ENCODE measurements around the gene ITPK1. TPM values are rescaled to one million over a fixed set of nuclear protein-coding genes. Genes with fewer than 3 reads are reported as not detected.

ITPK1 gene
- total RNA-seq, 2 experiments from 2014 or later: 87.0 to 87.4 TPM

DNA sequence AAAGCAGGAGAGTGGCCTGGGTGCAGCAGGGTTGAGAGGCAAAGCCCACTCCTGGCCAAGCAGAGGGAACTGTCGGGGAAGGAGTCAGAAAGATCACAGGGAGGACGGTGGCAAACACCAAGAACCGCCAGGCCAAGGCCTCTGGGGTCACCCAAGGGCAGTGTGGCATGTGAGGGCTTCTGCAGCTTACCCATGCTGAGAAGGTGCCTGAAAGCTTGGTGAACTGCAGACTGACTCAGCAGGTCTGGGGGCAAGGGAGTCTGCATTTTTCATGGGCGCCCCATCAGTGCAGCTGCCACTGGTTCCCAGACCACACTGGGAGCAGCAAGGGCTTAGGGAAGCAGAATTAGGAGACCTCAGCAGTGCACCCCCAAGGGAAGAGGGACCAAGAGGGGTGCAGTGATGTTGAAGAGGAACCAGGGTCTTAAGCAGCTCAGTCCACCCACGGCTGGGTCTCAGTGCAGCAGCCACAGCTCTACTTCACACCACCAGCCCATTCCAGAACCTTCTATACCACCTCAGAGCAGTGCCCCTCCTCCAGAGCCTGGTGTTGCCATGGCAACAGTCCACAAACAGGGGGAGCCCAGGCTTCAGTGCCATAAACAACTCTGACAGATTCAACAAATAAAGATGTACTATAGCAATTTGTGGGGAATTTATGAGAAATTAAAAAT, 59.4 kb downstream of the ITPK1 start:
- peak overlapping the region; percentile 18 for H3K27ac Mint-ChIP-seq
- no peak overlapping the region for H3K4me3 Mint-ChIP-seq
- no peaks in the 10 kb centered on the region for H3K9me3 Mint-ChIP-seq
- no peaks in the 10 kb centered on the region for H3K27me3 Mint-ChIP-seq
- H3K4me1 Mint-ChIP-seq: peaks cover 55% of the 10 kb centered on the region
- peaks cover 13% of the 10 kb centered on the region for H3K36me3 Mint-ChIP-seq
- DNase-seq: no peak

GRCh38 chr14:93055651-93056115, 60.0 kb downstream of the ITPK1 start:
- peaks cover 49% of the 10 kb centered on the region for H3K4me1 Mint-ChIP-seq
- H3K27ac Mint-ChIP-seq: peak overlapping the region; percentile 18
- H3K27me3 Mint-ChIP-seq: no peaks in the 10 kb centered on the region

DNA sequence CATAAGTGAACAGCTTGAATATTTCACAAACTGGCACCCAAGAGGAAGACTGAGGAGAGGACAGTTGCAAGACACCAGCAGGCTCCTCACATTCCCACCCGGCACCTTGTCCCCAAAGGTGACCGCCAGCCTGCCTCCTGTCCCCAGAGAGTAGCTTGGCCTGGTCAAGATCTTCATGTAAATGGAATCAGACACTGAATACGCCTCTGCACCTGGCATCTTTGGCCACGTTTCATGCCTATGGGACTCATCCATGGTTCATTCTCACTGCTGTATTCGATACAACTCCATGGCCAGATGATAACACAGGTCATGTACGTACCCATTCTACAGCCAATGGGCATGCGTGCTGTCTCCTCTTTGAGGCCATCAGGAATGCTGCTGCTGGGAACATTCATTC, 60.8 kb downstream of the ITPK1 start:
- Mint-ChIP-seq H3K27me3 (no peaks in the 10 kb centered on the region), H3K4me3 (no peak overlapping the region), H3K27ac (peak overlapping the region; percentile 67), H3K4me1 (peaks cover 41% of the 10 kb centered on the region), H3K36me3 (peaks cover 10% of the 10 kb centered on the region), H3K9me3 (no peaks in the 10 kb centered on the region)
- no peak for DNase-seq

More at GRCh38 chr14:93055651-93056115, 60.0 kb downstream of the ITPK1 start:
- no peak for DNase-seq
- Mint-ChIP-seq H3K9me3 (no peaks in the 10 kb centered on the region), H3K4me3 (no peak overlapping the region), H3K36me3 (peaks cover 13% of the 10 kb centered on the region)

DNA sequence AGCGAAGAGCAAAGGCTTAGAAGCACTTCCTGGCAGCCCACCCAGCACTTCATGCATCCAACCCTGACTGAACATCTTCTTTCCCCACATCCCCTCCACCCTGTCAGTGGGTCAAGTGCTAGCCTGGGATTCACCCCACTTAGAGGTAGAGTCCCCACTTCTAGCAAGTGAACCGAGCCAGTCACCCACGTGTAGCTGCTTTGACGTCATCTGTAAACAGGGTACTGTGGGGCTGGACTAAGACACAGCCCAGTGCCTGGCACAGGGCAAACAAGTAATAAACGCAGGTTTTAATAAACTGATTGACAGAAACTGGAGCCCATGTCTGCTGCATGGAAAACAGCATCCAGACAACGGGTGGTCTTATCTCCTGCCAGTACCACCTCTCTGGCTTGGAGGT, 61.7 kb downstream of the ITPK1 start:
- H3K36me3 Mint-ChIP-seq: peaks cover 10% of the 10 kb centered on the region

GRCh38 chr14:93051600-93052546, 63.9 kb downstream of the ITPK1 start:
- Mint-ChIP-seq H3K27me3 (no peaks in the 10 kb centered on the region), H3K4me3 (no peak overlapping the region), H3K9me3 (no peaks in the 10 kb centered on the region), H3K27ac (no peak overlapping the region), H3K36me3 (peaks cover 11% of the 10 kb centered on the region), H3K4me1 (peaks cover 32% of the 10 kb centered on the region)
- no peak for DNase-seq

More for the DNA sequence above, 61.7 kb downstream of the ITPK1 start:
- Mint-ChIP-seq H3K4me1 (peaks cover 40% of the 10 kb centered on the region), H3K27ac (no peak overlapping the region), H3K9me3 (no peaks in the 10 kb centered on the region), H3K4me3 (no peak overlapping the region), H3K27me3 (no peaks in the 10 kb centered on the region)
- no peak for DNase-seq

- no peaks in the 10 kb centered on the region for H3K27me3 Mint-ChIP-seq
- no peak overlapping the region for H3K4me3 Mint-ChIP-seq
- DNase-seq: no peak
- H3K36me3 Mint-ChIP-seq: peaks cover 15% of the 10 kb centered on the region
- H3K4me1 Mint-ChIP-seq: peaks cover 30% of the 10 kb centered on the region
- H3K9me3 Mint-ChIP-seq: no peaks in the 10 kb centered on the region
- no peak overlapping the region for H3K27ac Mint-ChIP-seq
Observed at GRCh38 chr14:93050761-93051160, 65.0 kb downstream of the ITPK1 start.

DNA sequence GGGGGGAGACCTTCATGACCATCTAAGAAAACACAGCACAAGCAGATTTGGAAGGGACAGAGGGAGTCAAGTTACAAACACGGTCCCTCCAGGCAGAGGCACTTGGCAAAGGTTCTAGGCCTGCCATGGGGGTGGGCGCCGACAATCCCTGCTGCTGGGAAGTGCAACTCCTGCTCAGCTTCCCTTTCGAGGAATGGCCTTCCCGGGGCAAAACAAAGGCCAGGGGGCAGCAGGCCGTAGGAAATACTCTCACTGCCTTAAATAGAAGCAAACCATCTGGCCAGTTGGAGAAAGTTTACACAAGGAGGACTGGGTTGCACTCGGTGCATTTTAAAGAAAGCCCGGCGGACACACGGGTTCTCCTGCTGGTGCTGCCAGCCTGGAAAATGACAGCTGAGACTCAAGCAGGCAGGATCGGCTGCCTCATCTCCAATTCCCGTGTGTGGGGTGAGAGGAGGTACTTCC, 65.8 kb downstream of the ITPK1 start:
- no peak overlapping the region for H3K4me3 Mint-ChIP-seq
- H3K36me3 Mint-ChIP-seq: peaks cover 10% of the 10 kb centered on the region
- DNase-seq: no peak
- H3K27ac Mint-ChIP-seq: no peak overlapping the region
- no peaks in the 10 kb centered on the region for H3K9me3 Mint-ChIP-seq
- H3K27me3 Mint-ChIP-seq: no peaks in the 10 kb centered on the region
- peaks cover 27% of the 10 kb centered on the region for H3K4me1 Mint-ChIP-seq

DNA sequence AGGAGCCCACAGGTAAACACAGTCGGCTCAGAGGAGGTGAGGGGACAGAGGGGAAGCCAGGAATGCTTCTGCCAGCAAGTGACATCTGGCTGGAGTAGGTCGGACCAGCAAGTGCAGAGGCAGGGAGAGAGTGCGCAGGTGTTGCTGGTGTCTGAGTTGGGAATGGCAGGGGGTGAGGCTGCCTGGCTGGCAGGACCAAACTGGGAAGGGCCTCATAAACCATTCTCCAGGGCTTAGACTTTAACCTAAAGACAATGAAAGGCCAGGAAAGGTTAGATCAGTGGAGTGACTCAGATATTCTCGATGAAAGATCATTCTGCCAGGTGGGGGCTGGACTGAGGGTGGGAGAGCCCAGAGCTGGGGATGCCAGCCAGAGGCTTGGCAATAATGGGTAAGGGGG, 66.4 kb downstream of the ITPK1 start:
- Mint-ChIP-seq H3K36me3 (peaks cover 9% of the 10 kb centered on the region), H3K9me3 (no peaks in the 10 kb centered on the region), H3K4me3 (no peak overlapping the region), H3K27me3 (no peaks in the 10 kb centered on the region), H3K27ac (peak overlapping the region; percentile 1), H3K4me1 (peaks cover 30% of the 10 kb centered on the region)
- DNase-seq: no peak

DNA sequence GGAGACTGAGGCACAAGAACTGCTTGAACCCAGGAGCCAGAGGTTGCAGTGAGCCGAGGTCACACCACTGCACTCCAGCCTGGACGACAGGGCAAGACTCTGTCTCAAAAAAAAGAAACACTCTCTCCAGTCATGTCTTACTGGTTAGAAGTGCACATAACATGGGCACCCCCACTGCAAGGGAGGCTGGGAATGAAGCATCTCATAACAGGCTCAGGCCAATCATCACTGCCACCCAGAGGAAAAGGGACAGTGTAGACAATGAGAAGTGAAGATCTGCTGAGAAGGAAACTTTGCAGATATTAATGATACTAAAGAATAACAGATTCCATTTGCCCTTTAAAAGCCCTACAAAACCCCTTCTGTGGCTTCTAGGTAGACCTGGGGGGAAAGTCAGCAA, 66.9 kb downstream of the ITPK1 start:
- peaks cover 29% of the 10 kb centered on the region for H3K4me1 Mint-ChIP-seq
- no peak overlapping the region for H3K27ac Mint-ChIP-seq
- DNase-seq: no peak
- no peak overlapping the region for H3K4me3 Mint-ChIP-seq
- H3K27me3 Mint-ChIP-seq: no peaks in the 10 kb centered on the region
- H3K9me3 Mint-ChIP-seq: no peaks in the 10 kb centered on the region
- peaks cover 9% of the 10 kb centered on the region for H3K36me3 Mint-ChIP-seq

GRCh38 chr14:93047661-93048060, 68.1 kb downstream of the ITPK1 start:
- no peak overlapping the region for H3K27ac Mint-ChIP-seq
- DNase-seq: no peak
- peaks cover 5% of the 10 kb centered on the region for H3K36me3 Mint-ChIP-seq
- H3K9me3 Mint-ChIP-seq: no peaks in the 10 kb centered on the region
- peaks cover 34% of the 10 kb centered on the region for H3K4me1 Mint-ChIP-seq
- no peak overlapping the region for H3K4me3 Mint-ChIP-seq
- H3K27me3 Mint-ChIP-seq: no peaks in the 10 kb centered on the region

DNA sequence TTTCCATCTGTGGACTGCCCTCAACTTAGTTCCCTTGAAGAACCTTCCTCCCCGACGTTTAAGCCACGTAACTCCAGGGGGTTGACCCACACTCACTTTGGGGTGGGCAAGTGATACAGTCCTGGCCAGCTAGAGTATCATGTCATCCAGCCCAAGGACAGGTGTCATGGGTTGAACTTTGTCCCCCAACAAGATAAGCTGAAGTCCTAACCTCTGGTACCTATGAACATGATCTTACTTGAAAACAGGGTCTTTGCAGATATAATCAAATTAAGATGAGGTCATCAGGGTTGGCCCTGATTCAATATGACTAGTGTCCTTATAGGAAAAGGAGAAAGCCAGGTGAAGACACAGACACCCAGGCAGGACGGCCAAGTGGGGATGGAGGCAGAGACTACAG, 68.6 kb downstream of the ITPK1 start:
- Mint-ChIP-seq H3K36me3 (peaks cover 9% of the 10 kb centered on the region), H3K4me3 (no peak overlapping the region), H3K27ac (peak overlapping the region; percentile 2), H3K9me3 (no peaks in the 10 kb centered on the region), H3K4me1 (peaks cover 39% of the 10 kb centered on the region), H3K27me3 (no peaks in the 10 kb centered on the region)
- DNase-seq: no peak

GRCh38 chr14:93046705-93047050, 69.0 kb downstream of the ITPK1 start:
- H3K27me3 Mint-ChIP-seq: no peaks in the 10 kb centered on the region
- H3K27ac Mint-ChIP-seq: no peak overlapping the region
- H3K9me3 Mint-ChIP-seq: no peaks in the 10 kb centered on the region
- peaks cover 9% of the 10 kb centered on the region for H3K36me3 Mint-ChIP-seq
- DNase-seq: no peak
- peaks cover 44% of the 10 kb centered on the region for H3K4me1 Mint-ChIP-seq
- no peak overlapping the region for H3K4me3 Mint-ChIP-seq

- Mint-ChIP-seq H3K27me3 (no peaks in the 10 kb centered on the region), H3K9me3 (no peaks in the 10 kb centered on the region), H3K4me3 (no peak overlapping the region), H3K36me3 (peaks cover 9% of the 10 kb centered on the region), H3K27ac (peak overlapping the region; percentile 20), H3K4me1 (peaks cover 48% of the 10 kb centered on the region)
- no peak for DNase-seq
Observed at GRCh38 chr14:93045965-93046704, 69.6 kb downstream of the ITPK1 start.

- Mint-ChIP-seq H3K4me3 (no peak overlapping the region), H3K4me1 (peaks cover 56% of the 10 kb centered on the region), H3K36me3 (peaks cover 9% of the 10 kb centered on the region), H3K27ac (no peak overlapping the region), H3K9me3 (no peaks in the 10 kb centered on the region), H3K27me3 (no peaks in the 10 kb centered on the region)
- no peak for DNase-seq
Observed at GRCh38 chr14:93045211-93045674, 70.5 kb downstream of the ITPK1 start.

- no peaks in the 10 kb centered on the region for H3K9me3 Mint-ChIP-seq
Observed at GRCh38 chr14:93044556-93044955, 71.2 kb downstream of the ITPK1 start.

More at GRCh38 chr14:93044556-93044955, 71.2 kb downstream of the ITPK1 start:
- Mint-ChIP-seq H3K27me3 (no peaks in the 10 kb centered on the region), H3K36me3 (peaks cover 9% of the 10 kb centered on the region), H3K4me3 (no peak overlapping the region), H3K27ac (peak overlapping the region; percentile 14), H3K4me1 (peaks cover 59% of the 10 kb centered on the region)
- no peak for DNase-seq

Data from activated naive CD8-positive, alpha-beta T cell treated with anti-CD3 and anti-CD28 coated beads for 36 hours (primary cell).